Colon (tissue), 2 donors: ENCODE data around the gene LPGAT1.
A peak's percentile ranks its signal among the peaks of the same experiment; 100 is the strongest.

Experiments used
- FAIRE-seq: peaks from 2 replicates; lab custom pipeline; 2012; peaks lifted over from hg19 to GRCh38; lab: Jason Lieb, UNC
- donor health status: control.
- donor health status: control.

LPGAT1 gene

GRCh38 chr1:211762206-211762605 is 68.4 kb downstream of the LPGAT1 start:
- FAIRE-seq, result no peak

GRCh38 chr1:211761400-211761799 is 69.2 kb downstream of the LPGAT1 start:
- no peak for FAIRE-seq

- FAIRE-seq, result no peak
Observed at GRCh38 chr1:211756471-211757020, 74.0 kb downstream of the LPGAT1 start.

GRCh38 chr1:211753649-211754251 is 76.8 kb downstream of the LPGAT1 start:
- no peak for FAIRE-seq

GRCh38 chr1:211752951-211753486 is 77.5 kb downstream of the LPGAT1 start:
- FAIRE-seq, result peak; percentile 43

- no peak for FAIRE-seq
Observed at GRCh38 chr1:211752317-211752716, 78.2 kb downstream of the LPGAT1 start.

GRCh38 chr1:211751438-211751837 is 79.1 kb downstream of the LPGAT1 start:
- FAIRE-seq, result no peak

GRCh38 chr1:211750599-211750998 is 80.0 kb downstream of the LPGAT1 start:
- FAIRE-seq, result no peak

- FAIRE-seq, result no peak
Observed at GRCh38 chr1:211749251-211749650, 81.3 kb downstream of the LPGAT1 start.

GRCh38 chr1:211748810-211749209 is 81.8 kb downstream of the LPGAT1 start:
- no peak for FAIRE-seq

- no peak for FAIRE-seq
Observed at GRCh38 chr1:211742889-211743529, 87.6 kb downstream of the LPGAT1 start.

GRCh38 chr1:211742272-211742671 is 88.3 kb downstream of the LPGAT1 start:
- no peak for FAIRE-seq

- no peak for FAIRE-seq
Observed at GRCh38 chr1:211741788-211742187, 88.8 kb downstream of the LPGAT1 start.

- FAIRE-seq, result no peak
Observed at GRCh38 chr1:211741116-211741515, 89.4 kb downstream of the LPGAT1 start.

GRCh38 chr1:211739671-211740411 is 90.7 kb downstream of the LPGAT1 start:
- FAIRE-seq, result no peak

- no peak for FAIRE-seq
Observed at GRCh38 chr1:211738691-211739301, 91.8 kb downstream of the LPGAT1 start.

- FAIRE-seq, result no peak
Observed at GRCh38 chr1:211738096-211738690, 92.4 kb downstream of the LPGAT1 start.

GRCh38 chr1:211737115-211738035 is 93.2 kb downstream of the LPGAT1 start:
- no peak for FAIRE-seq

GRCh38 chr1:211736351-211736915 is 94.1 kb downstream of the LPGAT1 start:
- FAIRE-seq, result no peak
